Endodermal cell (in vitro differentiated cells): ENCODE results near the gene KDM1B. TPM values are rescaled to one million over a fixed set of nuclear protein-coding genes. Genes with fewer than 3 reads are reported as not detected.

Source experiments
- DNase-seq: peaks from one replicate; pipeline ENCODE4 v3.0.0-alpha.2; 2017
- H3K27ac ChIP-seq: 2 replicates; pipeline ENCODE4 v1.5.1; 2013; ENCODE audit warnings: mild to moderate bottlenecking, low read depth, low read length, moderate library complexity
- H3K27me3 ChIP-seq: 2 replicates; pipeline ENCODE4 v1.6.1; 2013; ENCODE audit warnings: mild to moderate bottlenecking, low read length, moderate library complexity; ENCODE audit not compliant: insufficient read depth, control insufficient read depth, poor library complexity, severe bottlenecking
- H3K36me3 ChIP-seq: 2 replicates; pipeline ENCODE4 v1.7.0; 2013; ENCODE audit warnings: mild to moderate bottlenecking, low read length, moderate library complexity; ENCODE audit not compliant: control insufficient read depth, insufficient read depth
- H3K4me1 ChIP-seq: one replicate; pipeline ENCODE4 v1.7.0; 2013; ENCODE audit warnings: low read length; ENCODE audit not compliant: control insufficient read depth, insufficient read depth
- H3K4me3 ChIP-seq: 2 replicates; pipeline ENCODE4 v1.5.1; 2013; ENCODE audit warnings: mild to moderate bottlenecking, low read length, moderate library complexity
- H3K9ac ChIP-seq: 2 replicates; pipeline ENCODE4 v1.6.1; 2013; ENCODE audit warnings: mild to moderate bottlenecking, low read length, moderate library complexity; ENCODE audit not compliant: poor library complexity, severe bottlenecking; ENCODE audit errors: extremely low read depth
- H3K9me3 ChIP-seq: 2 replicates; pipeline ENCODE4 v1.6.1; 2013; ENCODE audit warnings: mild to moderate bottlenecking, low read length, moderate library complexity; ENCODE audit not compliant: control insufficient read depth
- H3K27ac Mint-ChIP-seq: 2 replicates; pipeline ENCODE4 v1.8.0; 2020; ENCODE audit warnings: mixed read lengths
- H3K27me3 Mint-ChIP-seq: 2 replicates; pipeline ENCODE4 v1.8.0; 2021; ENCODE audit warnings: mild to moderate bottlenecking, mixed read lengths; ENCODE audit not compliant: insufficient read depth
- H3K36me3 Mint-ChIP-seq: 2 replicates; pipeline ENCODE4 v1.8.0; 2020; ENCODE audit warnings: low read depth, mixed read lengths
- H3K4me1 Mint-ChIP-seq: 2 replicates; pipeline ENCODE4 v1.8.0; 2020; ENCODE audit warnings: mixed read lengths
- H3K4me3 Mint-ChIP-seq: 2 replicates; pipeline ENCODE4 v1.8.0; 2020; ENCODE audit warnings: mild to moderate bottlenecking, moderate library complexity, mixed read lengths
- H3K9me3 Mint-ChIP-seq: 2 replicates; pipeline ENCODE4 v1.8.0; 2020; ENCODE audit warnings: mild to moderate bottlenecking, mixed read lengths
- CTCF ChIP-seq: fragments of 200-600 bp; sonication (generic); conservative IDR thresholded peaks from 2 replicates; pipeline ENCODE4 v1.5.0; 2021; ENCODE audit warnings: antibody characterized with exemption, mild to moderate bottlenecking
- whole genome bisulfite sequencing, 2 experiments: methylation state at CpG; one replicate each; pipeline versions ENCODE4 v1.1.5 to v1.1.7; 2013; ENCODE audit warnings: missing lambda C conversion rate in 2 of 2, mixed read lengths in 1 of 2; ENCODE audit not compliant: insufficient coverage in 1 of 2, insufficient read length in 1 of 2; 5-methylcytosine and 5-hydroxymethylcytosine counted together
- total RNA-seq, 2 donors: library from RNA; stranded (reverse); fragmentation: NEBNext Ultra II Directional in 1 of 2; extraction: Animal tissue kit (Norgen Biotek cat#: 25700) in 1 of 2; gene quantifications; 2 replicates in 1 of 2; 3 replicates in 1 of 2; pipeline ENCODE4 v1.2.1, GENCODE V29; 2021

The KDM1B gene
- total RNA-seq, 2 donors from 2014 or later: 7.7 to 9.3 TPM

DNA sequence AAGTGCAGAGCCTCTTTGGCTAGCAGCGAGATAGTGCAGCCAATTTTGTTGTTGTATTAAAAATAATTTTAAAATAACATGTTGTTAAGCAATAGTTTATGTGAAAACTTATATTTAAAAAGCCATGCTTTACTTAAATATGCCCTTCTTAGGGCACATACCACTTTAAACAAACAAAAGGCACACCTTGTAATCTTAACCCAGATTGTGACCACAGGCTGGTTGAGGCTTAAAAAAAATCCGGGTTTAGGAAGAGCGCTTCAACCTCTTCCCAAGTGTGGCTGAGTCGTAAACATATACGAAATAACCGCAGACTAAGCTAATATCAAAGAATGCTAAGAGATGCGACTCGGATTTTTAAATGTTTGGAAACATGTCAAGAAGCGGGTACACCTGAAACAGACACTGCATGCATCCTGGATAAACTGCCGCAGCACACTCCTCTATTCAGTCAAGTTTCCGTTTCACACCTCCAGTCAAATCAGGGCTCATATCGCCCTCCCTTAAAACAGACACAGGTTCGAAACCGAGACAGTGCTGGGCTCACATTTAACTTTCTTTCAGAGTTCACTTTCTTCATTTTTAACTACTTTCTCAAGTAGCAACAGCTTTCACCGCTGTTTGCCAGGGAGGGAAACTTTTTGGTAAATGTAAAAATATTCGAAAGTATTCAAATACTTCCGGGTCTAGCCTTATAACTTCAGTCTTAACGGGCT is 107.6 kb downstream of the KDM1B start:
- H3K4me1 Mint-ChIP-seq: peaks cover 30% of the 10 kb centered on the region
- WGBS, 2 experiments: 4 to 6% methylated on average over 8 to 17 of the region's 18 CpGs
- DNase-seq: no peak
- H3K36me3 Mint-ChIP-seq: peaks cover 37% of the 10 kb centered on the region
- H3K4me3 ChIP-seq: peak overlapping the region; percentile 97
- no peaks in the 10 kb centered on the region for H3K27me3 ChIP-seq
- peak overlapping the region; percentile 91 for H3K27ac Mint-ChIP-seq
- TF ChIP-seq CTCF: no peak
- peaks cover 3% of the 10 kb centered on the region for H3K27me3 Mint-ChIP-seq
- peaks cover 2% of the 10 kb centered on the region for H3K4me1 ChIP-seq
- no peak overlapping the region for H3K27ac ChIP-seq
- peak overlapping the region; percentile 84 for H3K9ac ChIP-seq
- H3K4me3 Mint-ChIP-seq: peak overlapping the region; percentile 84
- peaks cover 10% of the 10 kb centered on the region for H3K9me3 ChIP-seq
- peaks cover 21% of the 10 kb centered on the region for H3K36me3 ChIP-seq
- H3K9me3 Mint-ChIP-seq: no peaks in the 10 kb centered on the region

DNA sequence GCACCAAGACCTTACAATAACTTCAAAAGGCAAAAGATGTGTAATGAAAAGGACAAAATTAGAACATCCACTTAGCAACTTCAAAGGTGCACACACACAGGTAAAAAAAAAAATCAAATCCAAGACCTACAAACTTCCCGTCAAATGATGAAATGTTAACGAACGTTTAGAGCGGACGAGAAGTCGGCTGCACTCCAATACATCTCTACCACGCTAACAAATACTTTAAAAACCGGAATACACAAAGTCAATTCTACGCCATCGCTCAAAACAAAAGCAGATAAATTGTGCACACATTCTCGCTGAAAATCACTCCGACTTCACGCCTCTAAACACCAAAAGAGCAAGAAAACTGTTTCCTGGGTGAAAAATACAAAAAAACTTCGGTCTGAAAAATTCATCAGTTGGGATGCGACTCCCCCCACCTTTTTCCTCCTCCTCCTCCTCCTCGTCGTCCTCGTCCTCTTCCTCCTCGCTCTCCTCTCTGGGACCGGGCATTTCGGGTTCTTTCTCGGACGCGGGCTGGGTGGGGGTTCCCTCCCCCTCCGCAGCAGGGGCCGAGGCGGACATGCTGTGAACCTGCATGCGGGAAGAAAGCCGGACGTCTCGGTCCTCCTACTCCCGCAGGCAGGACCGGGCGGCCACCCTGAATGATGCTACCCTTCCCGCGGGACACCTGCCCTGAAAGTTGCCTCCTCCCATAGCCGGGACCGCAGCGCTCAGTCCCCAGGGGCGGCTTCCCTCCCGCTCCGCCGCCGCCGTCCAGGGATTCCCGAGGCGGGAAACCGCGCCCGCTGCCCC is 108.4 kb downstream of the KDM1B start:
- peak overlapping the region; percentile 84 for H3K9ac ChIP-seq
- no peaks in the 10 kb centered on the region for H3K9me3 Mint-ChIP-seq
- no peak for DNase-seq
- TF ChIP-seq CTCF: no peak
- H3K4me3 ChIP-seq: peak overlapping the region; percentile 97
- 0 to 1% methylated on average over 16 to 50 of the region's 50 CpGs for WGBS, 2 experiments
- peaks cover 2% of the 10 kb centered on the region for H3K4me1 ChIP-seq
- H3K4me3 Mint-ChIP-seq: peak overlapping the region; percentile 84
- peaks cover 33% of the 10 kb centered on the region for H3K36me3 Mint-ChIP-seq
- H3K27me3 ChIP-seq: no peaks in the 10 kb centered on the region
- peak overlapping the region; percentile 91 for H3K27ac Mint-ChIP-seq
- H3K4me1 Mint-ChIP-seq: peaks cover 30% of the 10 kb centered on the region
- H3K9me3 ChIP-seq: peaks cover 10% of the 10 kb centered on the region
- H3K27ac ChIP-seq: peak overlapping the region; percentile 92
- H3K27me3 Mint-ChIP-seq: peaks cover 3% of the 10 kb centered on the region
- peaks cover 14% of the 10 kb centered on the region for H3K36me3 ChIP-seq

DNA sequence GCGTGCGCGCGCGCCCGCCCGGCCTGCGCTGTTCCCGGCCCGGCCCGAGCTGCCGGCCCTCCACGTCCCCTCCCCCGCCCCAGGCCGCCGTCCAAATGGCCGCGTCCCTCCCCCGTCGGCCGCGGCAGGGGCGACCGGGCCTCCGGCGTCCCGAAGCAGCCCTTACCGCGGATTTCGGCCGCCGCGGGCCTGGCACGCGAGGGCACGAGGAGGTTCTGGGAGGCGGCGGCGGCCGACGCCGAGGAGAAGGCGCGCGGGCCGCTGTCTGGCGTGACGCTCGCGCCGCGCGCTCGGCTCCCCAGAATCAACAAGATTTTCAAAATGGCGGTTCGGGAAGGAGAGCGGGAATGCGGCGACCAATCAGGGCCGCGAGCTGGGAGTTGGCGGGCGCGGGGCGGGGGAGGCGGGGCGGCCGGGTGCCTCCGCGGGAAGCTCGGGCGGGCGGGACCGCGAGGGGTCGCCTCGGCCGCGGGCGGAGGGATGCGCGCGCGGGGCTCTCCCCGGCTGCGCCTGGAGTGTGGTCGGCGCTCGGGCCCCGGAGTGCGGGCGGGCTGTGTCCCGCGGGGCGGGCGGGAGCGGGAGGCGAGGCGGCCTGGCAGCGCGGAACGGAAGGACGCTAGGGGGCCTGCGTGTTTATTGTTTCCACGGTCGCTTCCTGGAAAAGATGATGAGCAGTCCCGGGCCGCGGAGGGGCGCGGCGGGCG is 109.1 kb downstream of the KDM1B start, which contains the start of gene DEK:
TSS of gene DEK (minus strand) at position 312 of the 704 bp plus-strand sequence. CDS start 543 bp downstream, outside the sequence.
- H3K27me3 ChIP-seq: no peaks in the 10 kb centered on the region
- Mint-ChIP-seq H3K36me3 (peaks cover 29% of the 10 kb centered on the region), H3K4me3 (peak within 1 kb of the TSS; percentile 84), H3K4me1 (peaks cover 30% of the 10 kb centered on the region), H3K27ac (peak within 1 kb of the TSS; percentile 91), H3K9me3 (no peaks in the 10 kb centered on the region), H3K27me3 (peaks cover 3% of the 10 kb centered on the region)
- TF ChIP-seq CTCF: peak; percentile 68
- H3K4me3 ChIP-seq: peak within 1 kb of the TSS; percentile 97
- peaks cover 10% of the 10 kb centered on the region for H3K9me3 ChIP-seq
- WGBS, 2 experiments: 0 to 2% methylated on average over 15 to 113 of the region's 113 CpGs
- H3K27ac ChIP-seq: peak within 1 kb of the TSS; percentile 92
- peak within 1 kb of the TSS; percentile 84 for H3K9ac ChIP-seq
- peaks cover 13% of the 10 kb centered on the region for H3K36me3 ChIP-seq
- H3K4me1 ChIP-seq: peaks cover 2% of the 10 kb centered on the region
- DNase-seq: peak; percentile 95
